Dendritic cell treated with granulocyte-macrophage colony-stimulating factor and Interleukin-4, amounts not matched to agents 40 ng/mL and 50 ng/mL, for 4 days (primary cell): ENCODE data around the gene C10orf67.
A peak's percentile ranks its signal among the peaks of the same experiment; 100 is the strongest.
"Not testable (repeated sequence)": the region's sequence is repeated elsewhere in the genome, so short reads cannot be mapped to it uniquely, and the experiment has no call there.

Experiments used
- H3K27ac Mint-ChIP-seq: one replicate; pipeline ENCODE4 v1.8.0; 2022; ENCODE audit warnings: mild to moderate bottlenecking, mixed read lengths
- H3K27me3 Mint-ChIP-seq: one replicate; pipeline ENCODE4 v1.8.0; 2022; ENCODE audit warnings: mild to moderate bottlenecking, mixed read lengths
- H3K36me3 Mint-ChIP-seq: one replicate; pipeline ENCODE4 v1.8.0; 2022; ENCODE audit warnings: low read depth, mixed read lengths
- H3K4me1 Mint-ChIP-seq: one replicate; pipeline ENCODE4 v1.8.0; 2022; ENCODE audit warnings: low read depth, mixed read lengths
- H3K4me3 Mint-ChIP-seq: one replicate; pipeline ENCODE4 v1.8.0; 2022; ENCODE audit warnings: mild to moderate bottlenecking, moderate library complexity, mixed read lengths
- H3K9me3 Mint-ChIP-seq: one replicate; pipeline ENCODE4 v1.8.0; 2022; ENCODE audit warnings: mixed read lengths
- intact Hi-C: fragments of 100-400 bp; cut with micrococcal nuclease; formaldehyde crosslinking; loops from one replicate; pipeline ENCODE4 v1.15.0; 2022

The C10orf67 gene

DNA sequence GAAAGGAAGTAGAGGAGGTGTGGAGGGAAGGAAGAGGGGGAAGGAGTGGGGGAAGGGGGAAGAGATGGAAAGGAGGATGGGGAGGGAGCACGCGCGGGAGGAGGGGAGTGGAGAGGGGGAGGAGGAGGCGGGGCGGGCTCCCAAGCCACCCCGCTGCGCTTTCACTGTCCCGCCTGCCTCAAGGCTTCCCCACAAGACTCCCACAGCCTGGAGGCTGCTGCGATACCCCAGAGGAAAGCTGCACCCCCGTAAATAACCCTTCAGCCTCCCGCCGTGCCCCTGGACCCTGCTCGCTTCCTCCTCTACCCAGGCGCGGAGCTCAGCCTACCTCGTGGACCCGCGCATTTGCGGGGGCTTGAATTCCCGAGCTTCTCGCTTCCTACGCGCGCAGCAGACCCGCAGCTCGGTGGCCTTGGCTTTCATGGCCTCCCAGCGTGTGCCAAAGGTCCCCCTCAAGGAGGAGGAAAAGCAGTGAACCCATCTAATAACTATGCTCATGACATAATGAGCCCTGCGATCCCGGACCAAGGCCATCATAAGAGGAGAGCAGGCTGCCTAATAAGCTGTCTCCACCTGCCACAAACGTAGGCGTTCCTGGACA is at the start of gene C10orf67:
Gene C10orf67, minus strand, starts transcription at position 557 of the 601 bp plus-strand sequence. Its CDS starts 23 bp downstream, at position 534.
- H3K4me3 Mint-ChIP-seq, result peak within 1 kb of the TSS; percentile 70
- no peaks in the 10 kb centered on the region for H3K36me3 Mint-ChIP-seq
- H3K27me3 Mint-ChIP-seq, result peaks cover 57% of the 10 kb centered on the region
- intact Hi-C loops, result no loop called here
- H3K27ac Mint-ChIP-seq, result peak within 1 kb of the TSS; percentile 18
- peaks cover 20% of the 10 kb centered on the region for H3K4me1 Mint-ChIP-seq
- H3K9me3 Mint-ChIP-seq, result no peaks in the 10 kb centered on the region

DNA sequence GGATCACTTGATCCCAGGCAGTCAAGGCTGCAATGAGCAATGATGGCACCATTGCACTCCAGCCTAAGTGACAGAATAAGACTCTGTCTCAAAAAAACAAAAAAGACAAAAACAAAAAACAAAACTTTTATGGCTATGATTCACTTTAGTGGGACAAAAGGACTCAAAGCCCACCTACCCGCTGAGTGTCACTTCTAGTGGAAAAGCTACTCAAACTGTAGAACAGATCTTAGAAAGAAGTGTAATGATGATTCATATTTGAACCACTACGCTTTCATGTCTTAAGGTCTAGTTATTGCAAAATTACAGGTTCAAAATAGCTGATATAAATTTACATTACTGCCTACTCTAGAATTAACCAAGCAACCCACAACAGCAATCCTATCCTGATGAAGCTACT is 47.2 kb upstream of the C10orf67 start:
- Mint-ChIP-seq H3K4me1 (peaks cover 18% of the 10 kb centered on the region), H3K4me3 (no peak overlapping the region), H3K27me3 (peaks cover 2% of the 10 kb centered on the region), H3K9me3 (no peaks in the 10 kb centered on the region), H3K27ac (no peak overlapping the region), H3K36me3 (no peaks in the 10 kb centered on the region)
- intact Hi-C loops, result no loop called here

DNA sequence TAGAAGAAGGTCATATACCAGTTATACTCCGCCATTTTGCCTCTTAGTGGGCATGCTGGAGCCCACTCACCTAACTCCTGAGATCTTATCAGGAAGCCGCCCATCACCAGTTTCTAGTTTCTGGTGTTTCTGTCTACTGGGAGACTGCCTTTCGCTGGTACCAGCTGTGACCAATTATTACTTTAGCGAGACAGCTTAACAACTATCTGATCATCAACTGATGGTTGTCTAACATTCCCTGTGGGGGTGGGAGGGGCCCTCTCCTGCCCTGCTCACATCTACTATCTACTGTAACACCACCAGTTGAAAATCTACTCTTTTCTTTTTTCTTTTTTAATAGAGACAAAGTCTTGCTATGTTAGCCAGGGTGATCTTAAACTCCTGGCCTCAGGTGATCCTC is 46.2 kb upstream of the C10orf67 start:
- Mint-ChIP-seq H3K9me3 (no peaks in the 10 kb centered on the region), H3K4me3 (no peak overlapping the region), H3K27ac (no peak overlapping the region), H3K36me3 (no peaks in the 10 kb centered on the region), H3K27me3 (peaks cover 2% of the 10 kb centered on the region), H3K4me1 (peaks cover 18% of the 10 kb centered on the region)
- intact Hi-C loops, result no loop called here

DNA sequence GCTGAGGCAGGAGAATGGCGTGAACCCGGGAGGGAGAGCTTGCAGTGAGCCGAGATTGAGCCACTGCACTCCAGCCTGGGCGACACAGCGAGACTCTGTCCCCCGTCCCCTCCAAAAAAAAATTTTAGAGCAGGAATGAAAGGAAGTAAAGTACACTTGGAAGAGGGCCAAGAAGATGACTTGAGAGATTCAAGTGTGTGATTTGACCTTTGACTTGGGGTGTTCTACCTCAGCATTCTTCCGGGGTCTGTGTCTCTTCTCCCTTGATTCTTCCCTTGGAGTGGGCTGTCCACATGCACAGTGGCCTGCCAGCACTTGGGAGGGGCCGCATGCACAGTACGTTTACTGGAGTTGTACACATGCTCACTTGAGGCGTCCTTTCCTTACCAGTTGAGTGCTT is 45.8 kb upstream of the C10orf67 start:
- H3K9me3 Mint-ChIP-seq, H3K4me3 Mint-ChIP-seq, H3K36me3 Mint-ChIP-seq, H3K27me3 Mint-ChIP-seq, H3K27ac Mint-ChIP-seq, intact Hi-C loops: not testable (repeated sequence)
- H3K4me1 Mint-ChIP-seq, result peaks cover 18% of the 10 kb centered on the region

DNA sequence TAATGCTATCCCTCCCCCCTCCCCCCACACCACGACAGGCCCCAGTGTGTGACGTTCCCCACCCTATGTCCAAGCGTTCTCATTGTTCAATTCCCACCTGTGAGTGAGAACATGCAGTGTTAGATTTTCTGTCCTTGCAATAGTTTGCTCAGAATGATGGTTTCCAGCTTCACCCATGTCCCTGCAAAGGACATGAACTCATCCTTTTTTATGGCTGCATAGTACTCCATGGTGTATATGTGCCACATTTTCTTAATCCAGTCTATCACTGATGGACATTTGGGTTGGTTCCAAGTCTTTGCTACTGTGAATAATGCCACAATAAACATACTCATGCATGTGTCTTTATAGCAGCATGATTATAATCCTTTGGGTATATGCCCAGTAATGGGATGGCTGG is 42.9 kb upstream of the C10orf67 start:
- H3K4me1 Mint-ChIP-seq, H3K4me3 Mint-ChIP-seq, intact Hi-C loops, H3K36me3 Mint-ChIP-seq, H3K27ac Mint-ChIP-seq, H3K9me3 Mint-ChIP-seq: not testable (repeated sequence)
- peaks cover 11% of the 10 kb centered on the region for H3K27me3 Mint-ChIP-seq

DNA sequence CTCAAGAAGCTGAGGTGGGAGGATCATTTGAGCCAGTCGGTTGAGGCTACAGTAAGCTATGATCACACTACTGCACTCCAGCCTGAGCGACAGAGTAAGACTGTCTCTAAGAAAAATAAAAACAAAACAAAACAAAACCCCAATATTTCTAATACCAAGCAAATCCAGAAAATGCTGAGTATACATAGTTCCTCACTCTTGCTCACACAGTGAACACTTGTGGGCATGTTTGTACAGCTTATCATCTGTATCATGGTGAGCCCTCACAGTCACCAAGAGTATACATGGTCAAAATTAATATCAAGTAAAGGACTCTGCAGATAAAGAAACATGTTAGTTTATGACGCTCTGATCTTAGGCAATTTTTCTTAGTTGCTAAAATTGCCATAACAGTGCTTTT is 41.5 kb upstream of the C10orf67 start:
- peaks cover 9% of the 10 kb centered on the region for H3K27me3 Mint-ChIP-seq
- no peaks in the 10 kb centered on the region for H3K36me3 Mint-ChIP-seq
- H3K9me3 Mint-ChIP-seq, result no peaks in the 10 kb centered on the region
- no peak overlapping the region for H3K27ac Mint-ChIP-seq
- no peak overlapping the region for H3K4me3 Mint-ChIP-seq
- intact Hi-C loops, result no loop called here
- peaks cover 11% of the 10 kb centered on the region for H3K4me1 Mint-ChIP-seq

DNA sequence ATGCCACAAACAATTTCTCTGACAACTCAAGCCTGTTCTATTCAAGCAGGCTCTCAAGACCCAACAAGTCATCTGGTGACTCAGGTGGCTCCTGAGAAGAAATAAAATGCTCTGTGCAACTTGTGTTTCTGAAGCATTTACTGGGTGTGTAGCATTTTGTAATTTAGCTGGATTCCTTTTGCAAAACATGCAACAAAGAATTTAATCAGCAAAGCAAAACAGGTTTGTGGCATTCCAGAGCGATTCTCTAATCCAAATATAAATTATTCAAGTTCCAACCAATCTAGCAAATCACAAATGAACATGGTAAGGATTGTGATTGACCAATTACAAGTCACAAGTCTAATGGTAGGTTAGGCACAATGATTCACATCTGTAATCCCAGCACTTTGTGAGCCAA is 39.8 kb upstream of the C10orf67 start:
- Mint-ChIP-seq H3K4me1 (peaks cover 12% of the 10 kb centered on the region), H3K36me3 (no peaks in the 10 kb centered on the region), H3K27me3 (peaks cover 9% of the 10 kb centered on the region), H3K4me3 (no peak overlapping the region), H3K9me3 (no peaks in the 10 kb centered on the region), H3K27ac (no peak overlapping the region)
- intact Hi-C loops, result no loop called here

DNA sequence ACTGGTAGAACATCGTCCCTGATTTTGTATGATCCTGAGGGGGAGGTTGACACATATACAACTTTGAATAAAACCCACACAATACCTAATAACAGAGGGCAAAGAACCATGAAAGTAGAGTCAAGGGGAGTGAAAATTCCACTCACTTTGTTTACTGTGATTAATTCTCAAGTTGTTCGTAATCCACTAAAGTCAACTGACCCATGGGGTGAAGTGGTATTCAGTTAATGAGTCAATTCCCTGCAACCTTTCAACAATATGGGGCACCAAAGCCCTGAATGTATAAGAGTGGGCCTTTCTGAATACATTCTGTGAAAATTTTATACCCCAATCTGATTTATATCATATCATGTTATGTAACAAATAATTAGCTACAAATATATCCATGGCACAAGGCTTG is 39.0 kb upstream of the C10orf67 start:
- intact Hi-C loops, result no loop called here
- H3K4me1 Mint-ChIP-seq, result peaks cover 19% of the 10 kb centered on the region
- H3K27ac Mint-ChIP-seq, result no peak overlapping the region
- no peaks in the 10 kb centered on the region for H3K9me3 Mint-ChIP-seq
- H3K36me3 Mint-ChIP-seq, result no peaks in the 10 kb centered on the region
- no peak overlapping the region for H3K4me3 Mint-ChIP-seq
- H3K27me3 Mint-ChIP-seq, result peaks cover 9% of the 10 kb centered on the region

DNA sequence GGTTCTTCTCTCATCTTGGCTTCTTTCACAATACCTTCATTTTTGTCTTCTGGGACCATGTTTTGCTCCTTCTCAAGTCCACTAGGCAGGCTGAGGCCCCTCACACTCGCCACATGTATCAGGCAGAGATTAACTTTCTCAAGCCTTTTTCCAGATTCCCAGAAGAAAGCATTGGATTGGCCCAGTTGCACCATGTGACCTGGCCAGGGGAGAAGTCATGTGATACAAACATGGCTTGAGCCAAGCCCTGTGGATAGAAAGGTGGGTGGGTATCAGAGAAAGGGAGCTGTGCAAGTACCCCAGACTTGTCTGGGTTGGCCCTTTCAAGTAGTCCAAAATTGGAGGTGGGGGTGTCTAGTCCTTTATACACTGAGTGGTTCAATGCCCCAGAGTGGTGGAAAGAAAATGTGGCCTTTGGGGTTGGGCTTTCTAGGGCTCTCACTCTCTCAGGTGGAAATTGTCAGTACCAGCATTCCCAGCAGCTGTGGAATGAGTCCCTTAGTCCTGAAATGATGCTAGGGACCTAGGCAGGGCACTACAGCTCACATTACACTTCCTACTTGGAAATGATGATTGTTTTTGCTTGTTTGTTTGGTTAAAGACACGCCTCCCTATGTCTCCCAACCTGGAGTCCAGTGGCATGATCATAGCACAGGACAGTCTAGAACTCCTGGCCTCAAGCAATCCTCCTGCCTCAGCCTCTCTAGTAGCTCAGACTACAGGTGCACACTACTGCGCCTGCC is 36.9 kb upstream of the C10orf67 start:
- Mint-ChIP-seq H3K27me3 (peaks cover 9% of the 10 kb centered on the region), H3K4me1 (peaks cover 25% of the 10 kb centered on the region), H3K9me3 (no peaks in the 10 kb centered on the region), H3K36me3 (no peaks in the 10 kb centered on the region), H3K27ac (no peak overlapping the region), H3K4me3 (no peak overlapping the region)
- intact Hi-C loops, result no loop called here

DNA sequence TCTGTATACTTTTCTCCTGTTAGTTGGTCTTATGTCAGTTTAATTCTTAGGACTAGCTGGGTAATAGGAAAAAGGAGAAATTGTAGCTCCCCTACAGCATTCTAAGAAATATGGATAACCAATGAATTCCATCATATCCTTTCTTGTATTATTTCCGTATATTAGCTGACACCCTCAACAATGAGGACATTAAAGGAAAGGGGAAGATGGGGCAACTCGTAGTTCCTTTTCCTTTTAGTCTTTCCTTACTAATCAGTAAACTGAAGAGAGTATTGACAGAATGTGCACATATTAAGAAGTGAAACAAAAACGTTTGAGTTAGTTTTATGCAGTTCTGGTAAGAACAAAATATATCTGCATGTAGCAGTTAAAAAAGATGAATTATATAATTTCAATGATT is 35.1 kb upstream of the C10orf67 start:
- Mint-ChIP-seq H3K36me3 (no peaks in the 10 kb centered on the region), H3K27me3 (peaks cover 5% of the 10 kb centered on the region), H3K4me3 (no peak overlapping the region), H3K9me3 (no peaks in the 10 kb centered on the region), H3K27ac (peak overlapping the region; percentile 74), H3K4me1 (peaks cover 39% of the 10 kb centered on the region)
- intact Hi-C loops, result no loop called here

DNA sequence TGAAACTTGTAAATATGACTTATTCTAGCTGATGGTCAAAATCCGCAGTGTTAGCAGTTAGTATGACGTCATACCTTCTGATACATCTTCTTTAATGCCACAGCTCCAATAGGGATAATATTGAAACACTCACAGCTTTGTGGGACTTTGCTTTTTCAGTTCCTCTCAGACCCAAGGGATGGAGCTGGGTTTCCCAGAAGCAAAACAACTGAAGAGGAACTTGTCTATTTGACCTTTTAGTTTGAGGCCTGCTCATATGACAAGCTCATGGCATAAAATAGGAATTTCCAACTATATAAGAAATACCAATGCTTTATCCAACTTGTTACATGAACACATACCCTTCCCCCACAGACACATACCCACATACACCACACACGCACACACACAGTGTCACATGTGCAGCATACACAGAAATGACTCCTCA is 31.6 kb upstream of the C10orf67 start:
- Mint-ChIP-seq H3K36me3 (no peaks in the 10 kb centered on the region), H3K4me3 (no peak overlapping the region), H3K4me1 (peaks cover 45% of the 10 kb centered on the region), H3K9me3 (no peaks in the 10 kb centered on the region), H3K27ac (peak overlapping the region; percentile 84), H3K27me3 (peaks cover 7% of the 10 kb centered on the region)
- intact Hi-C loops, result loop anchor here (2.0 kb wide), 2 partner anchors 37 to 63 kb away; partner anchors contain the start of gene OTUD1

DNA sequence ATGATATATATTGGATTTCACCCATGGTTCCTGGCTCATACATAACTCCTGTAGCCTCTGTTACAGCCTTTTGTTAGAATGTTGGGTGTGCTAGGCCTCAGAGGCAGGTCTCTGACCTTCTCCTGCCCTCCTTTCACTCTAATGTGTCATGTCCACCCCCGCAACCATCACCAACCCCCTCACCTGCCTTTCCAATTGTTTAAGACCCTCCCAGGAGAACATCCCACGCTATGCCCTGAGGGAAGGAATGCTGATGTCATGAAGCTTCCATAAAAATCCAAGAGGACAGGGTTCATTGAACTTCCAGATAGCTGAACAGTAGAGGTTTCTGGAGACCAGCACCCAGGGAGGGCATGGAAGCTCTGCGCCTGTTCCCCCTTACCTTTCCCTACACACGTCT is 30.8 kb upstream of the C10orf67 start:
- Mint-ChIP-seq H3K27me3 (peaks cover 8% of the 10 kb centered on the region), H3K9me3 (no peaks in the 10 kb centered on the region), H3K4me1 (peaks cover 42% of the 10 kb centered on the region), H3K36me3 (no peaks in the 10 kb centered on the region), H3K4me3 (no peak overlapping the region), H3K27ac (peak overlapping the region; percentile 84)
- intact Hi-C loops, result no loop called here

DNA sequence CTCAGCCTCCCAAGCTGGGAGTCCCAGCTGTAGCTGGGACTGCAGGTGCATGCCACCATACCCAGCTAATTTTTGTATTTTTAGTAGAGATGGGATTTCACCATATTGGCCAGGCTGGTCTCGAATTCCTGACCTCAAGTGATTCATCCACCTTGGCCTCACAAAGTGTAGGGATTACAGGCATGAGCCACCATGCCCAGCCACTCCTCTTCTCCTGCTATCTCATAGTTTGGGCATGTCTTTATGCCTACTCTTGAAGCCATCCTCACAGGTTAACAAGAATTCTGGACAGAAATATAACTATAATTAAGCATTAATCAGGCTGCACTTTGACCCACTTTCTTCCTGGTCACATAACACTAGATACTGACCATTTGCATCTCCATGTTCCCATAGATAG is 28.6 kb upstream of the C10orf67 start:
- H3K4me3 Mint-ChIP-seq, result no peak overlapping the region
- H3K27me3 Mint-ChIP-seq, result peaks cover 16% of the 10 kb centered on the region
- H3K27ac Mint-ChIP-seq, result peak overlapping the region; percentile 0
- intact Hi-C loops, result no loop called here
- no peaks in the 10 kb centered on the region for H3K9me3 Mint-ChIP-seq
- no peaks in the 10 kb centered on the region for H3K36me3 Mint-ChIP-seq
- H3K4me1 Mint-ChIP-seq, result peaks cover 44% of the 10 kb centered on the region

DNA sequence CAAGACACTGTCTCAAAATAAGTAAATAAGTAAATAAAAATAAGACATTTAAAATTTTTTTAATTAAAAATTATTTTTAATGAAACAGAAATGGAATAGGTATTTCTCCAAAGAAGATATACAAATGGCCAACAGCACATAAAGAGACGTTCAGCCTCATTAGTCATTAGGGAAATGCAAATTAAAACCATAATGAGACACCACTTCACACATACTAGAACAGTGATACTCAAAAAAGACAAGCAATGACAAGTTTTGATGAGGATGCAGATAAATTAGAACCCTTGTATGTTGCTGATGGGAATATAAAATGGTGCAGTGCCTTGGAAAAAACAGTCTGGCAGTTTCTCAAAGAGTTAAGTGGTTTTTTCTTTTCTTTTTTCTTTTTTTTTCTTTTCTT is 26.5 kb upstream of the C10orf67 start:
- no peak overlapping the region for H3K27ac Mint-ChIP-seq
- H3K36me3 Mint-ChIP-seq, result no peaks in the 10 kb centered on the region
- H3K4me1 Mint-ChIP-seq, result peaks cover 37% of the 10 kb centered on the region
- peaks cover 16% of the 10 kb centered on the region for H3K27me3 Mint-ChIP-seq
- H3K4me3 Mint-ChIP-seq, result no peak overlapping the region
- intact Hi-C loops, result no loop called here
- no peaks in the 10 kb centered on the region for H3K9me3 Mint-ChIP-seq

DNA sequence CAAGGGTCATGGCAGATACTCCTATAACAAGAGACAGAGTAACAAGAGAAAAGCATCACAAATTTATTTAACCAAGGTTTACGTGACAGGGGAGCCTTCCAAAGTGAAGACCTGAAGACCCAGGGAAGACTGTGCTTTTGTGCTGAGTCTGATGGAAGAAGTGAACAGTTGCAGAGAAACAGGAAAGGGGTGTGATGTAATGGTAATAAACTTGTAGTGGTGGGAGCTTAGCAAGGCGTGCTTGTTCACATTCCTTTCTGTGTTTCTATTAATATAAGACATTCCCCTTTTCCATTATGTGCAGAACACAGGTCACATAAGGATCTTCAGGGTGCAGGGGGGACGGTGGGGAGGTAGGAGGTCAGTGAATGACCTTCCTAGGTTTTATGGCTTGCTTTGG is 25.5 kb upstream of the C10orf67 start:
- no peaks in the 10 kb centered on the region for H3K9me3 Mint-ChIP-seq
- H3K27me3 Mint-ChIP-seq, result peaks cover 16% of the 10 kb centered on the region
- peaks cover 28% of the 10 kb centered on the region for H3K4me1 Mint-ChIP-seq
- H3K36me3 Mint-ChIP-seq, result no peaks in the 10 kb centered on the region
- H3K27ac Mint-ChIP-seq, result no peak overlapping the region
- no peak overlapping the region for H3K4me3 Mint-ChIP-seq
- intact Hi-C loops, result no loop called here
